ENCODE measurements around the gene EYA2. TPM values are rescaled to one million over a fixed set of nuclear protein-coding genes. Genes with fewer than 3 reads are reported as not detected.
"Not testable (repeated sequence)": the region's sequence is repeated elsewhere in the genome, so short reads cannot be mapped to it uniquely, and the experiment has no call there.

EYA2 gene
- total RNA-seq, 1 donor from 2014 or later, result 27.7 TPM

GRCh38 chr20:46897328-46897880 lies 2.8 kb downstream of the EYA2 start:
- no peak for ATAC-seq

GRCh38 chr20:46898423-46898822 lies 3.8 kb downstream of the EYA2 start:
- ATAC-seq, result no peak

DNA sequence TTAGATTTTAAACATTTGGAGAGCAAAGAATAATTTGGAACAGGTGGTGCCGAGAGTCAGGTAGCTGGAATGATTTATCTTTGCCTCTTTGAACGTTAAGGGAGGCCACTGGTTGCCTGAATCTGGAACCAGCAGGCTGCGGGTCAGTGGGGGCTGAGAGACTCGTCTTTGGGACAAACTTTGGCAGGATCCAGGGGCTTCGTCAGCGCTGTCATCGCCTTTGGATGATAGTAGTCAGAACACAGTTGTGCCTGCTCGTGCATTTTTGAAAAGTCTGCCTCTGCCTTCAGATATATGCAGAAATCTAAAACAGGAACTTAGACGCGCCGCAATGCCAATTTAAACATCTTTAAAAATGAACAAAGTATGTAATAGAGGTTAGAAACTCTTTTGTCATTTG lies 5.0 kb downstream of the EYA2 start:
- no peak for ATAC-seq

DNA sequence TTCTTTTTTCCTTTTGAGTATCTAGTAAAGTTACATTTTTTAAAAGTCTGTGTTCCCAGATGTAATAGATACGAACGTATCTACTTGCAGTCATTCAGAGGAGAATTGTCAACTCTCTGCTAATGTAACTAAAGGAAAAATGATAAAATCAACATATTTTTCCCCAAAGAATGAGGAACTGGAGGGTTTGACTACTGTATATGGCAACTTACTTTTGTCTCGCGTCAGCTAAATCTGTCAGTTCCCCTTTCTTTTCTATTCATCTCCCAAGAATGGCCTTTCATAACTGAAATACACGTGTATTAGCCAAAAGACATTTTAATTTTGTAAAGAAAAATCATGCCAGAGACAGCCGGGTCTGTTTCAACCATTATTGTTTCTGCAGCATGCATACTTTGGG lies 5.4 kb downstream of the EYA2 start:
- no peak for ATAC-seq

DNA sequence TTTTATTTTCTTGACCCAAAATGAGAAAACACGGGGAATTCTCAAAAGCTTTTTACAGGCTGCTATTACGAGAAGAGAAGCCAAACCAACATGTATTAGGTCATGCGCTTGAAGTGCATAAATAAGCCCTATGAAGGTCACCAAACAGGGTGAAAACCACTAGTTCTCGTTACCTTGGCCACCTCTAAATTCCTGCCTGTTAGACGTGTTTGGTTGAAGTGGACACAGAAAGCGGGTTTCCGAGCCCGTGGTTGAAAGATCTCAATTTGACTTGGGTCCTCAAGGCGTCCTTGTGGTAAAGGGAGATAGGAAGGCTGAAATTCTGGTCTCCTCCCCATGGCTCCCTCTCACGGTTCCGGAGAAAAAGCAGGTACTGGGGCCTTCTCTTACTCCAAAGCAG lies 6.2 kb downstream of the EYA2 start:
- no peak for ATAC-seq

DNA sequence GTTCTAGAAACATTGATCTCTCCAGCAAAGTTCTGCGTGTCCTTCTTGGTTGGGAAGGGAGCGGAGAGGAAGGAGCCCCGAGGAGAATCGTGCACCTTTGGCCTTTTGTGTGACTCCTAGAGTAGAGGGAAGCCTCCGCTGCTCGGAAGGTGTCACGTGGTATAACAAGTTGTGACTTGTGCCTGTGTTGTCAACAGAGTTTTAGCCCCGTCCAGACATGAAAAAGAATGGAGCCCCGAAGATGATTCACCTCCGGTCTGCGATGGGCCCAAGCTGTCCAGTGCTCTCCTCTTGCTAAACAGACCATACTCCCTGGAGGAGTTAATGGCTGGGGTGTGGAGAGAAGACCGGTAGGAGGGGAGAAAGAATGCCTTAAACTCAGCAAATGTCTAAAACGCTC lies 7.0 kb downstream of the EYA2 start:
- peak; percentile 82 for ATAC-seq

- ATAC-seq, result no peak
Observed at GRCh38 chr20:46903256-46903655, 8.6 kb downstream of the EYA2 start.

GRCh38 chr20:46903937-46904336 lies 9.3 kb downstream of the EYA2 start:
- no peak for ATAC-seq

DNA sequence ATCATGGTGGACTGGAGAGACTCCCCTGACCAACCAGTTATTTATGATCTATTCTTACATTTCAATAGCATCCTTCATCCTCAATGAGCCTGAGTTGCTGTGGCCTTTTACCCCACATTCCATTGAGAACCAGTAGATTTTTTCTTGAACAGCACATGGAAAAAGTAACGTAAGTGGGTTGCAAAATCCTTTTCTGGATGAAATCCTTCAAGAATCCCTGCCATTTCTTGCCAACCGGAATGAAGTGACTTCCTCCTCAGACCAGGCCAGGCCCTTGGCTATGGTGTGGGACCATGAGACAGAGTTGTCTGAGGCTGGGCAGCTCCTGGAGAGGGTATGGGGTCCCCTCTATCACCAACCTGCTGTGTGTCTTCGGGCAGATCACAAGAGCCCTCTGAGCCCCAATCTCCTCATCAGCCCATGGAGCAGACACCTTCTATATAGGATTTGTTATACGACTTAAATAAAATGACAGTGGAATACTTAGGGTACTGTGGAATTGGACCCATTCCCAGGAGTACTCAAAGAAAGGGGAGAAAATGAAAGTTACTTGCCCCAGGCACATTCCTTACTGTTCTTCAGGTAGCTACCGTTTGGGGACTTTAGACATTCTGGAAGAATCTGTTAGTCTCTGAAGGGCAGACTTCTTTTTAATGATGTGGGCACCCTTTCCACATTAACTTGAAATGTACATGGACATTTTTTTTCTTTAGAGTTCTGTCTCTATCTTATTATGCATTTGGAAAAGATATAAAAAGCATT lies 10.9 kb downstream of the EYA2 start:
- ATAC-seq, result no peak

DNA sequence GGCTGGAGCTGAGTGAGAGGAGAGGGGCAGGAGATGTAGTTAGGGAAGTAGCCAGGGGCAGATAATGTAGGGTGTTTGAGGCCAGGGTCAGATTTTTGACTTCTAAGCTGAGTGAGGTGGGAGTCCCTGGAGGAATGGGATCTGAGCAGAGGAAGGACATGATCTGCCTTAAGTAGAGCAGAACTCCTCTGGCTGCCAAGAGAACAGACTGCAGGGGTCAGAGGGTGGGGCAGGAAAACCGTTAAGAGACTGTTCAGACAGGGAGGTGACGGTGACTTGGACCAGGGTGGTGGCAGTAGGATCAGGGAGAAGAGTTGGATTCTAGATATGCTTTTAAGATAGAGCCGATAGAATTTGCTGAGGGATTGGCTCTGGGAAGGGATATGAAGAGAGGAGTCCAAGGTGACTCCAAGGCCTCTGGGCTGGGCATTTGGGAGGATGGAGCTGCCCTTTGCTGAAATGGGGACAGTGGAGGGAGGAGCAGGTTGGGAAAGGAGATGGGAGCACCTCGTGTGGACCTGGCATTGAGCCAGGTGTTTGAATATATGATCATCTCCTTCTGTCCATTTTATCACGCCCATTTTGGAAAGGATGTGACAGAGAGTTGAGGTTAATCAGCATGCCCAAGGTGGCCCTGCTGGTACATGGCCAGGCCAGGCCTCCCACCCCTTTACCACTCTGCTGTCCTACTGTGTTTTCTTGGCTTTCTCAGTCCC lies 18.8 kb downstream of the EYA2 start:
- ATAC-seq, result no peak

DNA sequence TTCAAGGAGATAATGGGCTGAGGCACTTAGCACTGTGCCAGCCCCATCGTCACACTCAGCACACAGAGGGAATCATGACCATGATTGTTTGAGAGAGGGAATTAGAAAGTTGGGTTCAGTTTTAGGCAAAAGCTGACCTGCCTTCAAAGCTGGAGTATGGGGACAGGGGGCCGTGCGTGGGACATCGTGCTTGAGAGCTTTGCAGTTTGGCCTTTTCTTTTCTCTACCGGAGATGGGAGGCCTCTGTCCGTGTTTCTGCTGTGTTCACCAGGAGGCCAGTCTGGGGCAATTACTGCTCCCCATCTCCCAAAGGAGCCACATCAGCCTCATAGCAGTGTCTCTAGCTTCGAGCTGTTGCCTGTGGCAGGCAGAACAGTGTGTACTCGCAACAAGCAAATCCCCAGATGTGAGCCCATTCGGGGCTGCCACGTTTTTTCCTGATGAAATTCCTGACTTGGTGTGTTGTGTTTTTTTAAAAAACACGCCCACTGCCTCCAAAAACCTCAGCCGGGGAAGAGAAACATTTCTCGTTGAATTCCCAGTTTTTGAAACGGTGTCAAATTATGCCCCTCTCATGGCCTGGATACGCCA lies 20.2 kb downstream of the EYA2 start:
- no peak for ATAC-seq

- no peak for ATAC-seq
Observed at GRCh38 chr20:46915575-46916257, 21.1 kb downstream of the EYA2 start.

GRCh38 chr20:46916258-46916603 lies 21.6 kb downstream of the EYA2 start:
- ATAC-seq, result no peak

DNA sequence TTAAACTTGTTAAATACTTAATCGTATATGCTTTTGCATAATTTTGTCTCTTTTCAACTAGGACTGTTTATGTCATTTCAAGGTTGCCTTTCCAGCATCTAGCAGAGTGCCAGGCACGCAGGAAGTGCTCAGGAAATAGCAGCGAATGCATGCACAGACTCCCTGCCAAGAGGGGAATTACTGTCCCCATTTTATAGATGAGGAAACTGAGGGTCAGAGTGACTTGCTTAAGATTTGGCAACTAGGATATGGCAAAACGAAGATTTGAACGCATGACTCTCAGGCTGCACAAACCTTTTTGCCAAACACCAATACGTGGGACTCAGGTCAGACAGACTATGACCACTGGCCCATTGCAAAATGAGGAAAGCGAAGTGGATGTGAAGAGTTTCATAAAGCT lies 22.5 kb downstream of the EYA2 start:
- ATAC-seq, result no peak

- ATAC-seq, result no peak
Observed at GRCh38 chr20:46920114-46920513, 25.5 kb downstream of the EYA2 start.

- ATAC-seq, result not testable (repeated sequence)
Observed at GRCh38 chr20:46922841-46923240, 28.2 kb downstream of the EYA2 start.

GRCh38 chr20:46923550-46923949 lies 28.9 kb downstream of the EYA2 start:
- no peak for ATAC-seq

GRCh38 chr20:46928580-46929132 lies 34.0 kb downstream of the EYA2 start:
- ATAC-seq, result peak; percentile 49

DNA sequence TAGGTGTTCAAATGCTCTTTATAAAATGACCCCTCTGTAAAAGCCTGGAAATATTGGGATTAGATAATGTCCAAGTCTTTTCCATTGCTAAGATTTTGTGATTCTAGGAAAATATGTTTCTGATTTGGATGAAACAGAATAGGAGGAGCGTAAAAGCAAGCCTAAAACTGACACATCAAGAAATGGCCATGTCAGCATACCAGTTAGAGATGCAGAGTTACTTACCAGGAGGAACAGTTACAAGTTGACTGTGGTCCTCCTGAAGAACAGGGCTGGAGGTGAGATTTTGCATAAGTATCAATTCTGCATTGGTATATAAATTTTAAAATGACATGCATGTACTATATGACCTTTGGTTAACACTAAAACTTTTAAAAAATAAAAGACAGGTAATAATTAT lies 35.3 kb downstream of the EYA2 start:
- no peak for ATAC-seq

DNA sequence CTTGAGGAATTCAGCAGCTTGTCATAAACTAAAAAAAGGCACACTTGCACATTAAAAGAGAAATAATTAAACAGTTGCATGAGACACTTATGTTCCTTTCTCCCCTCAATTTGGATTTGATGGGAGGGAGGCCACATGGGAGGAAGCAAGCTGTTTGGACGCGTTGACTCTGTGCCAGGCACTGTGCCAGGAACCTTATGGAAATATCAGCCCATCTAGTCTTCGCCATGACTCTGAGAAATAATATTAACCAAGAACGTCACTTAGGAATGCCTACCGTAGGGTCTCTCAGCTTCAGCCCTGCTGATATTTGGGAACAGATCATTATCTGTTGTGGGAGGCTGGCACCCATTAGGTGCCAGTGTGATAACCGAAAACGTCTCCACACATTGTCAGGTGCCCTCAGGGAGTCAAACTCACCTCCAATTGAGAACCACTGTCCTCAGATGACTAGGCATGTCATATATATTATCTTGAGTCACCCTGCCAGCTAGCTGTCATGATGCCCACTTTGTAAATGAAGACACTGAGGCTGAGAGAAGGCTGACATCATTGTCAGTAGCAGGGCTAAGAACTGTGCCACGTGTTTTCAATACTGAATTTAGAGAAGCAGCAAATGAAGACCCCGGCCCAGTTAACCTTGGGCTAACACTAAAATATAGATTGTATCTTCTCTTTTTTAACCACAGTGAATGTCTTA lies 36.1 kb downstream of the EYA2 start:
- ATAC-seq, result no peak

GRCh38 chr20:46931699-46932098 lies 37.1 kb downstream of the EYA2 start:
- ATAC-seq, result no peak

- ATAC-seq, result not testable (repeated sequence)
Observed at GRCh38 chr20:46932439-46932838, 37.8 kb downstream of the EYA2 start.

All from esophagus mucosa (tissue), 1 donor.